Tibial nerve (tissue), 4 donors: ENCODE measurements around the gene DDAH1. TPM values are rescaled to one million over a fixed set of nuclear protein-coding genes. Genes with fewer than 3 reads are reported as not detected.

Source experiments
- DNase-seq, 2 donors: peaks; one replicate each; pipeline ENCODE4 v3.0.0-alpha.2; 2019; ENCODE audit warnings: low spot score in 2 of 2
- H3K27ac ChIP-seq, 4 donors: fragments of 200-600 bp; sonication (generic) in 3 of 4; one replicate each; pipeline ENCODE4 v1.5.1; 2017 to 2019; ENCODE audit warnings: mild to moderate bottlenecking in 1 of 4
- H3K27me3 ChIP-seq, 2 donors: fragments of 200-600 bp; sonication (generic) in 1 of 2; one replicate each; pipeline versions ENCODE4 v1.5.1 to v1.6.0; 2017 to 2019
- H3K36me3 ChIP-seq, 3 donors: fragments of 200-600 bp; sonication (generic); one replicate each; pipeline ENCODE4 v1.5.1; 2018 to 2019
- H3K4me1 ChIP-seq, 4 donors: fragments of 200-600 bp; sonication (generic) in 3 of 4; one replicate each; pipeline ENCODE4 v1.5.1; 2017 to 2019
- H3K4me3 ChIP-seq, 4 donors: fragments of 200-600 bp; sonication (generic) in 3 of 4; one replicate each; pipeline ENCODE4 v1.5.1; 2017 to 2019; ENCODE audit warnings: mild to moderate bottlenecking in 1 of 4, moderate library complexity in 1 of 4
- H3K9me3 ChIP-seq, 4 donors: fragments of 200-600 bp; sonication (generic) in 3 of 4; one replicate each; pipeline ENCODE4 v1.5.1; 2017 to 2019
- CTCF ChIP-seq, 5 experiments: fragments of 200-600 bp in 3 of 5; fragments of 450-650 bp in 2 of 5; sonication (generic) in 3 of 5; IDR thresholded peaks; one replicate each; pipeline ENCODE4 v1.5.1; 2016 to 2019; ENCODE audit warnings: antibody characterized with exemption in 5 of 5, mild to moderate bottlenecking in 3 of 5, moderate library complexity in 2 of 5
- EP300 ChIP-seq, 2 donors: sonication (generic); formaldehyde crosslinking; IDR thresholded peaks; one replicate each; pipeline ENCODE4 v1.6.1; 2017; ENCODE audit warnings: antibody characterized with exemption in 2 of 2, mild to moderate bottlenecking in 1 of 2
- POLR2A ChIP-seq, 2 donors: fragments of 450-650 bp; IDR thresholded peaks; one replicate each; pipeline ENCODE4 v1.6.1; 2017; ENCODE audit warnings: antibody characterized with exemption in 2 of 2, mild to moderate bottlenecking in 2 of 2, moderate library complexity in 2 of 2
- WGBS, 2 donors: methylation state at CpG; one replicate each; pipeline ENCODE4 v1.1.5; 2018; 5-methylcytosine and 5-hydroxymethylcytosine counted together
- total RNA-seq, 4 donors: library from RNA; depleted of rRNA; stranded (reverse); fragments of >200 nt; gene quantifications; one replicate each; pipeline ENCODE4 v1.1.0, GENCODE V29; 2016

Gene DDAH1
- total RNA-seq, 4 donors from 2014 or later = 17.7 to 23.4 (median 21.8) TPM

GRCh38 chr1:85375493-85375892 is 89.5 kb downstream of the DDAH1 start:
- 46 to 52% methylated on average over 2 of the region's 2 CpGs for WGBS, 2 donors
- no peak for TF ChIP-seq POLR2A (IDR thresholded peaks at IDR 0.05)
- Histone ChIP-seq H3K4me3 (no peak overlapping the region), H3K9me3 (no peaks in the 10 kb centered on the region), H3K36me3 (no peaks in the 10 kb centered on the region), H3K27ac (no peak overlapping the region), H3K27me3 (no peaks in the 10 kb centered on the region), H3K4me1 (peaks cover 0 to 25% (median 4%) of the 10 kb centered on the region in 4 donors)
- no peak for DNase-seq

- Histone ChIP-seq H3K9me3 (no peaks in the 10 kb centered on the region), H3K27me3 (no peaks in the 10 kb centered on the region), H3K4me3 (no peak overlapping the region), H3K27ac (no peak overlapping the region), H3K36me3 (no peaks in the 10 kb centered on the region), H3K4me1 (peaks cover 0 to 25% (median 4%) of the 10 kb centered on the region in 4 donors)
- DNase-seq = no peak
- TF ChIP-seq CTCF (IDR thresholded peaks at IDR 0.05) (no peak), POLR2A (IDR thresholded peaks at IDR 0.05) (no peak), EP300 (IDR thresholded peaks at IDR 0.05) (no peak)
Measured at GRCh38 chr1:85374160-85374559, 90.8 kb downstream of the DDAH1 start.

GRCh38 chr1:85373378-85373708 is 91.6 kb downstream of the DDAH1 start:
- Histone ChIP-seq H3K4me3 (no peak overlapping the region), H3K27ac (no peak overlapping the region), H3K4me1 (peaks cover 0 to 31% (median 4%) of the 10 kb centered on the region in 4 donors), H3K9me3 (no peaks in the 10 kb centered on the region), H3K27me3 (no peaks in the 10 kb centered on the region), H3K36me3 (no peaks in the 10 kb centered on the region)
- WGBS, 2 donors = 78 to 90% methylated on average over 3 of the region's 3 CpGs
- TF ChIP-seq EP300 (IDR thresholded peaks at IDR 0.05) (no peak), CTCF (IDR thresholded peaks at IDR 0.05) (no peak), POLR2A (IDR thresholded peaks at IDR 0.05) (no peak)
- no peak for DNase-seq

- DNase-seq = no peak
- no peaks in the 10 kb centered on the region for H3K36me3 ChIP-seq
- no peak overlapping the region for H3K4me3 ChIP-seq
- peaks cover 0 to 32% (median 4%) of the 10 kb centered on the region in 4 donors for H3K4me1 ChIP-seq
- no peaks in the 10 kb centered on the region for H3K27me3 ChIP-seq
- 35 to 41% methylated on average over 5 of the region's 5 CpGs for WGBS, 2 donors
- no peak for TF ChIP-seq CTCF (IDR thresholded peaks at IDR 0.05)
- no peak for TF ChIP-seq POLR2A (IDR thresholded peaks at IDR 0.05)
- TF ChIP-seq EP300 (IDR thresholded peaks at IDR 0.05) = no peak
- H3K9me3 ChIP-seq = no peaks in the 10 kb centered on the region
- H3K27ac ChIP-seq = no peak overlapping the region
Measured at GRCh38 chr1:85372683-85373377, 92.1 kb downstream of the DDAH1 start.

GRCh38 chr1:85371021-85371420 is 93.9 kb downstream of the DDAH1 start:
- H3K4me1 ChIP-seq = peaks cover 0 to 29% (median 3%) of the 10 kb centered on the region in 4 donors
- TF ChIP-seq EP300 (IDR thresholded peaks at IDR 0.05) (no peak), CTCF (IDR thresholded peaks at IDR 0.05) (no peak), POLR2A (IDR thresholded peaks at IDR 0.05) (no peak)
- no peak for DNase-seq
- no peaks in the 10 kb centered on the region for H3K36me3 ChIP-seq
- H3K27ac ChIP-seq = no peak overlapping the region
- H3K9me3 ChIP-seq = no peaks in the 10 kb centered on the region
- H3K27me3 ChIP-seq = no peaks in the 10 kb centered on the region
- no peak overlapping the region for H3K4me3 ChIP-seq
- WGBS, 2 donors = 86 to 91% methylated on average over 2 of the region's 2 CpGs
